Stimulated activated CD8-positive, alpha-beta memory T cell treated with anti-CD3 and anti-CD28 coated beads, Interleukin-12 subunit alpha, Interleukin-12 subunit beta, amount 100 ng/mL, for 24 hours (primary cell): Measurements from ENCODE around the gene CHCT1.
"Not testable (repeated sequence)": the region's sequence is repeated elsewhere in the genome, so short reads cannot be mapped to it uniquely, and the experiment has no call there.

Source experiments
- DNase-seq: peaks from one replicate; pipeline ENCODE4 v3.0.0-alpha.2; 2020; ENCODE audit errors: extremely low read depth

Gene CHCT1

GRCh38 chr17:60422162-60422665, at the start of gene CHCT1:
Gene CHCT1 (plus strand): TSS chr17:60422489. CDS start chr17:60422593, 104 bp downstream.
- DNase-seq: no peak

DNA sequence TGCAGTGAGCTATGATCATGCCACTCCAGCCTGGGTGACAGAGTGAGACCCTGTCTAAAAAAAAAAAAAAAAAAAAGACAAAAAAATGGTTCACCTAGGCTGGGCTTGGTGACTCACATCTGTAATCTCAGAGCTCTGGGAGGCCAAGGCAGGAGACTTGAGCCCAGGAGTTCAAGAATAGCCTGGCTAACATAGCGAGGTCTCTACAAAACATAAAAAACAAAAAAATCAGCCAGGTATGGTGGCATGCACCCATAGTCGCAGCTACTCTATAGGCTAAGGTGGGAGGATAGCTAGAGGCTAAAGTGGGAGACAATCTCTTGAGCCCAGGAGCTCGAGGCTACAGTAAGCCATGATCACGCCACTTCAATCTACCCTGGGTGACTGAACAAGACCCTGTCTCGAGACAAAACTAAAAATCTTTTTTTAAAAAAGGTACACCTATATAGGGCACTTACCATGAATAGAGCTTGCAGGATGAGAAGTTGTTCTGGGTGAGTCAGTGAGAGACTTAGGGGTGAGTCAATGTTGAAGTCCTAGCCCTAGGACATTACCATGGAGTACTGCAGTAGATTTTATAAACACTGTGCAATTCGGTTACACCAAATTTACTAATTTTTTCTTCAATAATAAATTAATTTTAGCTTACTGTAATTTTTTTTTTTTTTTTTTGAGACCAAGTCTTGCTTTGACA, 49.4 kb upstream of the CHCT1 start:
- DNase-seq: no peak

DNA sequence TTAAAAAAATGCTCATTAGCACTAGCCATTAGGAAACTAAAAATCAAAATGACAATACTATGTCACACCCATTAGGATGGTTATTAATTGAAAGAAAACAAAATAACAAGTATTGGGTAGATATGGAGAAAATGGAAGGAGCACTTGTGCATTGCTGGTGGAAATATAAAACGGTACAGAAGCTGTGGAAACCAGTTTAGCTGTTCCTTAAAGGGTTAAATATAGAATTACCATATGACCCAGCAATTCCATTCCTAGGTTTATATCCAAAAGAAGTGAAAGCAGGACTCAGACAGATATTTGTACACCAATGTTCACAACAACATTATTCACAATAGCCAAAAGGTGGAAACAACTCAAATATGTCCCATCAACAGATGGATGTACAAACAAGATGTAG, 44.1 kb upstream of the CHCT1 start:
- DNase-seq: not testable (repeated sequence)

- not testable (repeated sequence) for DNase-seq
Observed at GRCh38 chr17:60379461-60379860, 42.8 kb upstream of the CHCT1 start.

GRCh38 chr17:60381958-60382357, 40.3 kb upstream of the CHCT1 start:
- DNase-seq: no peak

DNA sequence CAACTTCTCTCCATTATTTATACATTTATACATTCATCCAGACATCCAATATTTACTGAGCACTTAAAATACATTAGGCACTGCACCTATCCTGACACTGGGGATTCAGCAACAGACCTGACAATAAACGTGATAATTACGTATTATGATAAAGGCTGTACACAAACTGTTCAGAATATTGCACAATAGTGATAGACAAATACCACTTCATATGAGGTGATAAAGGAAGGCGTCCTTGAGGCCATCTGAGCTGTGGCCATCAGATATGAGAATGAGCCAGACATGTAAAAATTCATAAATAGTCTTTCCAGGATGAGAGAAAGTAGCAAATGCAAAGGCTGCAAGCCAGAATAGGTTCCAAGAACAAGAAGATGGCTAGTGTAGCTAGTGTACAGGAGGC, 38.9 kb upstream of the CHCT1 start:
- DNase-seq: no peak

DNA sequence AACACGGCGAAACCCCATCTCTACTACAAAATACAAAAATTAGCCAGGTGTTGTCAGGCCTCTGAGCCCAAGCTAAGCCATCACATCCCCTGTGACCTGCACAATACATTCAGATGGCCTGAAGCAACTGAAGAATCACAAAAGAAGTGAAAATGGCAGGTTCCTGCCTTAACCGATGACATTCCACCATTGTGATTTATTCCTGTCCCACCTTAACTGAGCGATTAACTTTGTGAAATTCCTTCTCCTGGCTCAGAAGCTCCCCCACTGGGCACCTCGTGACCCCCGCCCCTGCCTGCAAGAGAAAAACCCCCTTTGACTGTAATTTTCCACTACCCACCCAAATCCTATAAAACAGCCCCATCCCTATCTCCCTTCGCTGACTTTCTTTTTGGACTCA, 37.4 kb upstream of the CHCT1 start:
- not testable (repeated sequence) for DNase-seq

GRCh38 chr17:60386147-60387058, 35.9 kb upstream of the CHCT1 start:
- no peak for DNase-seq

- no peak for DNase-seq
Observed at GRCh38 chr17:60387666-60388065, 34.6 kb upstream of the CHCT1 start.

DNA sequence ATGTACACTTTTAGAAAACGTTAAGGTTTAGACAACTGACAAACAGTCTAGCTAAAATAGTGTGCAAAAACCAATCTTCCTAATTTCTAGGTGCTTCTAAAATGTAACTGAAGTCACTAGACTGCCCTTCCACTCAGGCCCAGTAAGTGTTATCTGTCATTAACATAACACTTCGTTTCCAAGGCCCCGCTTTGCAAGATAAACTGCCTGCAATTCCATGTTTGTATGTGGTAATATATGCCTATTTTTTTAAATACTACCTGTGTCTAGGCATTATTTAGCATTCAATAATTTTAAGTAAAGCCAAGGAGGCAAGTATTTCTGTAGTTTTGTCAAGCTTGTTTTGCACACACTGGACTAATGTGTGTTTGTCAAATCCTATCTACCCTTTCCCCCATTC, 33.5 kb upstream of the CHCT1 start:
- no peak for DNase-seq

GRCh38 chr17:60390186-60390585, 32.1 kb upstream of the CHCT1 start:
- DNase-seq: no peak

GRCh38 chr17:60390925-60391470, 31.3 kb upstream of the CHCT1 start:
- DNase-seq: no peak

- peak; percentile 17 for DNase-seq
Observed at GRCh38 chr17:60391471-60392041, 30.7 kb upstream of the CHCT1 start.

GRCh38 chr17:60392042-60392844, 30.0 kb upstream of the CHCT1 start, which contains the start of gene USP32:
Gene USP32 (minus strand): TSS chr17:60392133. CDS start chr17:60391939, 194 bp downstream.
- peak; percentile 96 for DNase-seq

DNA sequence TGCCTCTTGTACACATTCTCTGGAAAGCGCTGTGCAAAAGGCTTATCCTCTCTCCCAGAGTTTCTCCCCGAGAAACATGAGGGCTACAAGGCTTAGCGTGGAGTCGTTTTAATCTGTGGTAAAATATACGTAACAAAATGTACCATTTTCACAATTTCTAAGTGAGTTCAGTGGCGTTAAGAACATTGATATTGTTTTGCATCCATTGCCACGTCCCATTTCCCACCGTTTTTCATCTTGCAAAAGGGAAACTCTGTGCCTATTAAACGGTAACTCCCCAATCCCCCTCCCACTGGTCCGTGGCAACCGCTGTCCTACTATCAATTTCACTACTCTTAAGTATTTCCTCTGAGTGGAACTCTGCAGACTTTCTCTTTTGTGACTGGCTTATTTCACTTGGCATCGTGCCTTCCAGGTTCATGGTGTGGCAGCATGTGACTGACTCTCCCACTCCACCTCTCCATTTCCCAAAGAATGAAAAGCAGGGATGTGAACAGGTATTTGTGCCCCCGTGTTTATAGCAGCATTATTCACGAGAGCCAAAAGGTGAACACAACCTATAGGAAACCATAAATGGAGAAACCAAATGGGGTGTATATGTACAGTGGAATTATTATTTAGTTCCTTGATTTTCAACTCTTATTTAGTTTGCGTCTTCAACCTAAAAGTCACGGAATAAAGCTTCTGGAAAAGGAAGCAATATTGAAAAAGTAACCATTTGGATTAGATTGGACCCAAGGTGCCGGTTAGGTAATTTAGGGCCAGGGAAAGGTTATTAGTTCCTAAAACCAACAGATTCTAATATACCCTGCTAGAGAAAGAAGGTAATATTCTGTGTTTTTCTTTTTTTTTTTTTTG, 29.2 kb upstream of the CHCT1 start:
- no peak for DNase-seq

- no peak for DNase-seq
Observed at GRCh38 chr17:60393840-60394723, 28.2 kb upstream of the CHCT1 start.

GRCh38 chr17:60395508-60396065, 26.7 kb upstream of the CHCT1 start:
- DNase-seq: no peak

DNA sequence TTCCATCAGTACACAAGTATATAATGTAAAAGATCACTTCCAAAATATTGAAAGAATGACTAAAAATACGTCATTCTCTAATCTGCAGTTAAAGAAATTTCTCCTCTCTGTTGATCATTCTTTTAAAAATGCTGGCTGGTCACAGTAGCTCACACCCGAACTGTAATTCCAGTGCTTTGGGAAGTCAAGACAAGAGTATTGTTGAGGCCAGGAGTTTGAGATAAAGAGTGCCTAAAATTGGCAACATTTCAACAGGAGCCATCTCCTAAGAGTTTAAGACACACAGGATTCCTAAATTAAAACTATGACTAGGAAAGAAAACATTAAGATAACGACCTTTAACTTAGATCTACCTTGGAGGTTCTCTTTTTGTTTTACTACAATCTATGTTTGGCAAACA, 25.9 kb upstream of the CHCT1 start:
- no peak for DNase-seq
